A549 (cell line): Measurements from ENCODE around the gene RAPGEF2.
"Not testable (repeated sequence)": the region's sequence is repeated elsewhere in the genome, so short reads cannot be mapped to it uniquely, and the experiment has no call there.

Experiments used
- CTCF ChIP-seq: fragments of >200 bp; sonication (Bioruptor Twin); formaldehyde crosslinking; IDR thresholded peaks from 3 replicates; pipeline ENCODE4 v1.5.1; 2016
- GATA3 ChIP-seq: IDR thresholded peaks from 2 replicates; pipeline ENCODE4 v1.6.1; 2012; ENCODE audit warnings: borderline replicate concordance
- HDAC2 ChIP-seq: fragments of 200-600 bp; sonication (generic); IDR thresholded peaks from 2 replicates; pipeline ENCODE4 v1.6.1; 2016
- HMGXB4 ChIP-seq: fragments of 250-450 bp; sonication (Bioruptor Pico); IDR thresholded peaks from 2 replicates; pipeline ENCODE4 v1.5.0; 2021; ENCODE audit warnings: mild to moderate bottlenecking, moderate library complexity, borderline replicate concordance
- POLR2AphosphoS2 ChIP-seq: conservative IDR thresholded peaks from 2 replicates; pipeline ENCODE4 v1.6.1; 2012; ENCODE audit warnings: low read length, improper control_type of control experiment, inconsistent platforms
- SMC3 ChIP-seq: fragments of >200 bp; sonication (Bioruptor Twin); formaldehyde crosslinking; IDR thresholded peaks from 3 replicates; pipeline ENCODE4 v1.6.1; 2018; ENCODE audit warnings: inconsistent platforms
- TP53 ChIP-seq: fragments of 250-450 bp; sonication (Bioruptor Pico); IDR thresholded peaks from 2 replicates; pipeline ENCODE4 v1.5.0; 2021; ENCODE audit warnings: mild to moderate bottlenecking, moderate library complexity

GRCh38 chr4:159094156-159094555 is 8.7 kb upstream of the RAPGEF2 start:
- TF ChIP-seq POLR2AphosphoS2; SMC3; TP53 (CRISPR knock-in tag); GATA3; HDAC2; CTCF; HMGXB4 (CRISPR knock-in tag): not testable (repeated sequence)
